ENCODE data around the gene MPHOSPH6. TPM values are rescaled to one million over a fixed set of nuclear protein-coding genes. Genes with fewer than 3 reads are reported as not detected.

Gene MPHOSPH6
- total and polyA plus RNA-seq, 2 of the 8 experiments (the other 6 are each of a cell fraction or from before 2014, with no cell fraction given): 19.7 to 32.9 TPM

GRCh38 chr16:82116535-82116934 is 53.5 kb downstream of the MPHOSPH6 start:
- H2AK5ac ChIP-seq (ENCODE audit: low read depth, low read length): no peak overlapping the region
- no peak overlapping the region for H3K56ac ChIP-seq (replicated peaks; ENCODE audit: insufficient read length, low read depth, low read length)
- H3K36me3 ChIP-seq (ENCODE audit: control insufficient read depth in 2 of 4, insufficient read depth in 4 of 4, low read length in 3 of 4): no peaks in the 10 kb centered on the region
- FAIRE-seq: no peak
- no peak for DNase-seq (ENCODE audit: low read depth in 1 of 2, low spot score in 2 of 2)
- H3K9ac ChIP-seq (replicated peaks in 1 of 4; ENCODE audit: extremely low read depth in 1 of 4, low read depth in 3 of 4, low read length in 3 of 4): no peak overlapping the region
- H2BK12ac ChIP-seq (ENCODE audit: low read depth, low read length): no peak overlapping the region
- no peak overlapping the region for H2BK15ac ChIP-seq (ENCODE audit: low read length)
- H3K79me2 ChIP-seq (ENCODE audit: control insufficient read depth in 1 of 2, insufficient read depth in 2 of 2, low read length in 2 of 2): no peaks in the 10 kb centered on the region
- H2AFZ ChIP-seq (ENCODE audit: low read length): no peak overlapping the region
- no peaks in the 10 kb centered on the region for H3K9me3 ChIP-seq (ENCODE audit: insufficient read depth in 2 of 2, low read depth in 1 of 2, low read length in 1 of 2)
- H3K14ac ChIP-seq (ENCODE audit: insufficient read length): no peak overlapping the region
- TF ChIP-seq SAP30 (IDR thresholded peaks at IDR 0.05; ENCODE audit: insufficient read depth, insufficient replicate concordance, low read length): no peak
- H3K23me2 ChIP-seq (ENCODE audit: low read depth, low read length): no peaks in the 10 kb centered on the region
- no peak overlapping the region for H3K23ac ChIP-seq (ENCODE audit: insufficient read length)
- ChIA-PET POLR2A (ENCODE audit: partially characterized antibody) (no interaction called here), CTCF (ENCODE audit: partially characterized antibody) (no interaction called here)
- no peak overlapping the region for H2BK5ac ChIP-seq (ENCODE audit: low read depth, low read length)
- no peaks in the 10 kb centered on the region for H4K20me1 ChIP-seq (replicated peaks in 1 of 2; ENCODE audit: control insufficient read depth in 1 of 2, insufficient read depth in 2 of 2, low read length in 2 of 2)
- no peak overlapping the region for H4K5ac ChIP-seq (ENCODE audit: insufficient read length, low read depth, low read length)
- no peak overlapping the region for H3K27ac ChIP-seq (ENCODE audit: low read depth, low read length)
- WGBS, 2 experiments (ENCODE audit: extremely low coverage in 1 of 2, insufficient coverage in 1 of 2, insufficient read length in 1 of 2, insufficient replicate concordance in 2 of 2, low coverage in 1 of 2, low lambda C conversion rate in 2 of 2, missing lambda C conversion rate in 1 of 2): 70% methylated on average over 1 of the region's 1 CpG; no CpG with 5 or more reads in 1 of the 2 experiments
- no peaks in the 10 kb centered on the region for H3K27me3 ChIP-seq (replicated peaks in 1 of 4; ENCODE audit: control insufficient read depth in 3 of 4, extremely low read depth in 1 of 4, insufficient read depth in 3 of 4, low read length in 3 of 4)
- no peak overlapping the region for H4K91ac ChIP-seq (replicated peaks; ENCODE audit: insufficient read length, low read length)
- H3K4me2 ChIP-seq (ENCODE audit: insufficient read depth in 1 of 2, low read depth in 2 of 2, low read length in 2 of 2): no peak overlapping the region
- H3K4me3 ChIP-seq (ENCODE audit: extremely low read depth in 1 of 4, insufficient read depth in 2 of 4, low read depth in 3 of 4, low read length in 4 of 4): no peak overlapping the region
- H2BK120ac ChIP-seq (replicated peaks; ENCODE audit: low read depth, low read length): no peak overlapping the region
- no peak overlapping the region for H2BK20ac ChIP-seq (ENCODE audit: low read length)
- no peak overlapping the region for H4K8ac ChIP-seq (ENCODE audit: extremely low read depth, insufficient read depth, low read length)
- no peak overlapping the region for H3K18ac ChIP-seq (ENCODE audit: extremely low read depth, low read length)
- H3K4ac ChIP-seq (replicated peaks; ENCODE audit: insufficient read length, low read depth, low read length): no peak overlapping the region
- no peaks in the 10 kb centered on the region for H3K4me1 ChIP-seq (replicated peaks in 1 of 4; ENCODE audit: control insufficient read depth in 3 of 4, insufficient read depth in 4 of 4, low read length in 3 of 4)
- no peaks in the 10 kb centered on the region for H3K79me1 ChIP-seq (ENCODE audit: low read depth, low read length)

Measured in H1 (cell line).